ENCODE measurements around the gene FBRSL1.

The FBRSL1 gene

DNA sequence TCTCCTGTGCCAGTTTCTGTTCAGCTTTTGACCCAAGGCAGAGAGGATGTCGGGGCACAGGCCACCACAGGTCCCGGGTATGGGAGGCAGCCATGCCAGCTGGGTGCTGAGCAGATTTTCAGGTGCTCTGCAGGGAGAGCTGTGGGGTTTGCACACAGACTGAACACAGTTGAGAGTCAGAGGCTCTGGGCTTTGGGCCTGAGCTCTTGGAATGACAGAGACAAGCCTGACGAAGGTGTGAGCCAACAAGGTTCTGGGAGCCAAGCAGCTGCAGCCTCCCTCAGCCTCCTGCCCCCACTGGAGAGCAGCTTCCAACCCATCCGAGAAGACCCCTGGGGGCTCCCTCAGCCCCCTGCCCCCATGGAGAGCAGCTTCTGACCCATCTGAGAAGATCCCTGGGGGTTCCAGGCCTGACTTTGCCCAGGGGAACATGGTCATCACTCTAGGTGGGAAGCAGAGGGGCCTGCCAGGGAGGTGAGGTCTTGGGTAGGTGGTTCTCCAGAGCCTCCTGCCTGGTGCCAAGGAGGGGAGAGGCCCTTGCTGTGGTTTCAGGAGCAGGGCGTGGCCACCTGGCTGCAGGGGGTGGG lies 13.8 kb downstream of the FBRSL1 start:
- no peak for DNase-seq
- in situ Hi-C loops (cut with HindIII; ENCODE audit: low pct_ligation_motif_present, low pct_unique_long_range_greater_than_20kb, low sequenced_read_pairs): no loop called here

- DNase-seq: no peak
- in situ Hi-C loops (cut with HindIII; ENCODE audit: low pct_ligation_motif_present, low pct_unique_long_range_greater_than_20kb, low sequenced_read_pairs): no loop called here
Measured at GRCh38 chr12:132505105-132505851, 15.3 kb downstream of the FBRSL1 start.

DNA sequence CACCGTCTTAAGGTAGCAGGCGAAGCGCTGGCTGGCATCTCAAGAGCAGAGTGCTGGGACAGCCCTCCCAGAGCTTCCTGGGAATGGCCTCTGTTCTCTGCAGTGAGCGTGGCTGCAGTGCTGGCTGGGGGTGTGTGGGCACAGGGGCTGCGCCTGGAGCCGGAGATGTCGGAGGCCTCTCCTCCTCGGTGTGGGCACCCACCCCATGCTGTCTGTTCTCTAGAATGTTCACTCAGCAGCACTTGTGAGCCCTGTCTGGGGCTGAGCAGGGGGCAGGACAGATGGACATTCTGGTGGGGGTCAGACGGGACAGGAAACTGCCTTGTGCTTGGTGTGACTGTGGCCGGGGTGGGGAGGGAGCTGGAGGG lies 15.9 kb downstream of the FBRSL1 start:
- no peak for DNase-seq
- in situ Hi-C loops (cut with HindIII; ENCODE audit: low pct_ligation_motif_present, low pct_unique_long_range_greater_than_20kb, low sequenced_read_pairs): no loop called here

DNA sequence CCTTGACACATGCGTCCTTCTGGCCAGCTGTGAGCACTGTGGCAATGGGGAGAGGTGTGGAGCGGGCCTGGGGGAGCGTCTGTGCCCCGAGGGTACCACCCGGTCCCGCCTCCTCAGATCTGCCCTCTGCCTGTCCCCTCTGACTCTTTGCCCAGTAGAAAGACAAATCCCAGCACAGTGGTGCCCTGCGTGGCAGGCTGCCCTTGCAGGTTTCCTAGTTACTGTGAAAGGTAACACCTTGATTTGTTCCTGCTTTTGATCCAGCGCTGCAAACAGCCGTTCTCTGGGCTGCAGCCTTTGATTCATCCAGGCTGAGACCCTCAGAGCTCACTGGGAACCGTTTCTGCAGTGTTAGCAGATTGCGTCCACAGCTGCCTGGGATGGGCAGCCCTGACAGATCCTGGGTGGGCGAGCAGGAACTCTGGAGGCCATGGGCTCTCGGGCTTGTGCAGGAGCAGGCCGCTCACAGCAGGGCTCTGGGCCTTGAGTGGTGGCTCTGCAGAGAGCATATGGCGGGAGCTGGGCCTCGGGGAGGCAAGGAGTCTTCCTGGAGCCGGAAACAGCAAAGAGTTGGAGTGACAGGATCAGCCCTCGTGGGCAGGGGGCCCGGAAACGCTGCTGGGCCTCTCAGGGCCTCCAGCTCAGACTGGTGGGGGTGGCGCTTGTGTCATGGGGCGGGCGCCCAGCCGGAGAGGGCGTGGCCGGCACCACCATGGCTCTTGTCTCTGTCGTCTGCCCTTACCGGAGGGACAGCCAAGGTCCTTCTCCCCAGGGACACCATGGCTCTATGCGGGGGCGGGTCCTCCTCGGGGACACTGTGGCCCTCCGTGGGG lies 16.6 kb downstream of the FBRSL1 start:
- in situ Hi-C loops (cut with HindIII; ENCODE audit: low pct_ligation_motif_present, low pct_unique_long_range_greater_than_20kb, low sequenced_read_pairs): no loop called here
- DNase-seq: no peak

GRCh38 chr12:132507161-132507538 lies 17.2 kb downstream of the FBRSL1 start:
- in situ Hi-C loops (cut with HindIII; ENCODE audit: low pct_ligation_motif_present, low pct_unique_long_range_greater_than_20kb, low sequenced_read_pairs): no loop called here
- no peak for DNase-seq

DNA sequence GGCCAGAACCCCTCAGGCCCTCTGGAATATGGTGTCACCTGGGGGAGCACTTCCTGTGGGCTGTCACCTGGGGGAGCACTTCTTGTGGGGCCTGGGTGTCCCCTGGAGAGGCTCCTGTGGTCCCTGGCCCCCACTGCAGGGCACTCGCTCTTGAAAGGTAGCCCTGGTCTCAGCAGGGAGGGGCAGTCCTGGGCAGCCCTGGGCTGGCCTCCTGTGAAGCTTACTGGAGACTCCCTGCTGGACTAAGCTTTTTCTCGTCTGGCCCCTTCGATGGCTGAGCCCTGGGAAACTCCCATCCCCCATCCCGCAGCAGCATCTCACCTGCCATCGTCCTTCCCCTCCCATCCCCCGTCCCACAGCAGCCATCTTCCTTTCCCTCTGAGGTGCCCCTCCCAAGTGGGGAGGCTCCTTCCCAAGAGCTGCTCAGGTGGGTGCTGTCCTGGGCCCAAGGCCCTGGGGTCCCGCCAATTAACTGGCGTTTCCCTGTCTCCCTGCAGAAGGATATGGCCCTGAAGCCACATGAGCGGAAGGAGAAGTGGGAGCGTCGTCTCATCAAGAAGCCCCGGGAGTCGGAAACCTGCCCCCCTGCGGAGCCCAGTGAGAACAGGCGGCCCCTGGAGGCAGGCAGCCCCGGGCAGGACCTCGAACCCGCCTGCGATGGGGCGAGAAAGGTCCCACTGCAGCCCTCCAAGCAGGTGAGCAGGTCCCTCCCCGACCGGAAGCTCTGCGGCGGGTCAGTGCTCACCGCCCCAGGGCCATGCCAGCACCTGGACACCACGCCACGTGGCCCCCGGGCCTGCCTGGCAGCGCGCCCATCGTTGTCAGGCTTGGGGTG lies 17.9 kb downstream of the FBRSL1 start:
- in situ Hi-C loops (cut with HindIII; ENCODE audit: low pct_ligation_motif_present, low pct_unique_long_range_greater_than_20kb, low sequenced_read_pairs): no loop called here
- no peak for DNase-seq

DNA sequence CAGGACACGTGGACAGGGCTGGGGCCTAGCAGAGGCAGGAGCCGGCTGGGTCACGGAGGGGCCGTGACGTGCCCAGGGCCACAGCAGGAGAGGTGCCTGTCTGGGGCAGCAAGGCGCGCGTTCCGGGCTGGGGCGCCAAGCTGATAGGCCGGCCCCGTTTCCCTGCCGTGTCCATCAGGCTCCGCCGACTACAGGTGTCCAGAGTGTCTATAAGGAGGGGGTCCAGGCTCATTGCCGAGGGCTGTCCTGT lies 18.5 kb downstream of the FBRSL1 start:
- no peak for DNase-seq
- in situ Hi-C loops (cut with HindIII; ENCODE audit: low pct_ligation_motif_present, low pct_unique_long_range_greater_than_20kb, low sequenced_read_pairs): no loop called here

DNA sequence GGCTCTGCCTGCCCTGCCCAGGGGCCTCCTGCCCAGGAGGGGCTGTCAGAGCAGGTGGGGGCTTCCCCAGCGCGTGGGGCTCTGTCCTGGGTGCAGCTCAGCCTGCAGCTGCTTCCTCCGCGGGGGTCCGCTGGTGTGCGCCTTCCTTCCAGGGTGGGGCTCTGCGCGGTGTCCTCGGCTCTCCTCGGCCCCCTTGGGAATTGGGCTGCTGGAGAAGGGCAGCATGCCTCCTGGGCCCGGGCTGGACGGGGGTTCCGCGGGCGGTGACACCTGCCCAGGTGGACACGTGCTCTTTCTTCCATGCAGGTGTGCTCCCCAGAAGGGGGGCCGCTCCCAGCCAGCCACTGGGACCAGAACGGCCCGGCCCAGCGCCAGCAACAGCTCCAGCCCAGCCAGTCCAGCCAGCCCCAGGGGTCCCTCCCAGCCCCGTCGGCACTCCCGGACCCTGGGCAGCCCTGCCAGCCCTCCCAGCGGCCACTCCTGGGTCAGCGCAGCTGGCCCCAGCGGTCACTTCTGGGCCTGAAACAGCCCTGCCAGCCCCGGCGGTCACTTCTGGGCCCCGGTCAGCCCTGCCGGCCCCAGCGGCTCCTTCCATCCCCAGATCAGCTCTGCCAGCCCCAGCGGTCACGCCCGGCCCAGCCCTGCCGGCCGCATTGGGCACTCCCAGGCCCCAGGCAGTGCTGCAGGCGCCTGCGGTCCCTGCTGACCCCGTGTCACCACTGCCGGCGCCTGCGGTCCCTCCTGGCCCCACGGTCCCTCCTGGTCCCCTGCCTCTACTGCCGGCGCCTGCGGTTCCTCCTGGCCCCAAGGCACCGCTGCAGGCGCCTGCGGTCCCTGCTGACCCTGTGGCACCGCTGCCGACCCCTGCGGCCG lies 19.1 kb downstream of the FBRSL1 start:
- in situ Hi-C loops (cut with HindIII; ENCODE audit: low pct_ligation_motif_present, low pct_unique_long_range_greater_than_20kb, low sequenced_read_pairs): no loop called here
- DNase-seq: no peak

DNA sequence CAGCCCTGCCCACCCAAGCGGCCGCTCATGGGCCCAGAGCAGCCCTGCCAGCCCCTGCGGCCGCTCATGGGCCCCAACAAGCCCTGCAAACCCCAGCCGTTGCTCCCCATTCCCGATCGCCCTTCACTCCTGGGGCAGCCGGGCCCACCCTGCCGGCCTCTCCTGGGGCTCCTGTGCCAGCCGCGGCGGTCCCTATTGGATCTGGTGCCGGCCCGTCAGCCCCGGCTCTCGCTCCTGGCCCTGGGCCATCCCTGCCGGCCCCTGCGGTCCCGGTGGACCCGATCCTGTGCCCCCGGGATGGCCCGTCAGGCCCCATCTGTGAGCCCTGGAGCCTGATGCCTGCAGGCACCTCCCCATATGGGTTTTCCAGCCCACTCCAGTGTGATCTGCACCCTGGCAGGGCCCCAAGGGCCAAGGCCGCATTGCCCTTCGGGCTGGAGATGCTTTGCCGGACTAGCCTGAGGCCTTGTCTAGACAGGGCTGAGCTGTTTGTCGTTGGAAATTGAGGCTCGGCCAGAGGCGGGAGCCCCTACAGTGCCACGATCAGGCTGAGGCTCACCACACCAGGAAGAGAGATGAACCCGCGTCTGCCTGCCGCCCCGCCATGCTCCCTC lies 20.3 kb downstream of the FBRSL1 start:
- in situ Hi-C loops (cut with HindIII; ENCODE audit: low pct_ligation_motif_present, low pct_unique_long_range_greater_than_20kb, low sequenced_read_pairs): no loop called here
- no peak for DNase-seq

DNA sequence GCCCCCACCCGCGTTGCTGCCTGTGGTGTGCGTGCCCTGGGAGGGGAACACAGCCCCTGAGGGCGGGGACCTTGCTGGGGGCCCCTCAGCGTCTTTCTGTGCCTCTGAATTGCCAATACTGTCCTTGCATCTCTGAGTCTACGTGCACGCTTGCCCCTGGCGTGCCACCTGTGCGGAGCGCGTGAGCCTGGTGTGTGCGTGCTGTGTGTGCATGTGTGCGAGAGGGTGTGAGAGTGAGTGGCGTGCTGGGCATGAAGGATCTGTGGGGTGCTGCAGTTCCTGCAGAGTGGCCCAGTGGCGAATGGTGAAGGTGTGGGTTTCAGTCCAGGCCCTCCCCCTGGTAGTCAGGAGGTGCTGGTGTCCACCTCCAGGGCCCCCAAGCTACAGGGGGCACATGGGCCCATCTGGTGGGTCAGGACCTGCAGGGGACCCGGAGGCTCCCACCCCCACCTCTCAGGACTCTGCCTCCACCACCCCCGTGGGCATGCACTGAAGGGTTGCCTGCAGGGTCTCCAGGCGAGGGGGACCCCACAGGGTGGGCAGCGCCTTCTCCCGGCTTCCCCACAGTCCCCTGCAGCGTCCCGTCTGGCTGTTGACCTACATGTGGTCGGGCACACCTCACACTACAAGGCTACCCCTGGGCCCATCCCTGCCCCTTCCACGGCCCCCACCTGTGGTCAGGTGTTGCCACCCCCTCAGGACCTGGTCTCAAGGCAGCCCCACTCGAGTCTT lies 21.0 kb downstream of the FBRSL1 start:
- DNase-seq: no peak
- in situ Hi-C loops (cut with HindIII; ENCODE audit: low pct_ligation_motif_present, low pct_unique_long_range_greater_than_20kb, low sequenced_read_pairs): no loop called here

GRCh38 chr12:132511516-132512196 lies 21.7 kb downstream of the FBRSL1 start:
- DNase-seq: no peak
- in situ Hi-C loops (cut with HindIII; ENCODE audit: low pct_ligation_motif_present, low pct_unique_long_range_greater_than_20kb, low sequenced_read_pairs): no loop called here

DNA sequence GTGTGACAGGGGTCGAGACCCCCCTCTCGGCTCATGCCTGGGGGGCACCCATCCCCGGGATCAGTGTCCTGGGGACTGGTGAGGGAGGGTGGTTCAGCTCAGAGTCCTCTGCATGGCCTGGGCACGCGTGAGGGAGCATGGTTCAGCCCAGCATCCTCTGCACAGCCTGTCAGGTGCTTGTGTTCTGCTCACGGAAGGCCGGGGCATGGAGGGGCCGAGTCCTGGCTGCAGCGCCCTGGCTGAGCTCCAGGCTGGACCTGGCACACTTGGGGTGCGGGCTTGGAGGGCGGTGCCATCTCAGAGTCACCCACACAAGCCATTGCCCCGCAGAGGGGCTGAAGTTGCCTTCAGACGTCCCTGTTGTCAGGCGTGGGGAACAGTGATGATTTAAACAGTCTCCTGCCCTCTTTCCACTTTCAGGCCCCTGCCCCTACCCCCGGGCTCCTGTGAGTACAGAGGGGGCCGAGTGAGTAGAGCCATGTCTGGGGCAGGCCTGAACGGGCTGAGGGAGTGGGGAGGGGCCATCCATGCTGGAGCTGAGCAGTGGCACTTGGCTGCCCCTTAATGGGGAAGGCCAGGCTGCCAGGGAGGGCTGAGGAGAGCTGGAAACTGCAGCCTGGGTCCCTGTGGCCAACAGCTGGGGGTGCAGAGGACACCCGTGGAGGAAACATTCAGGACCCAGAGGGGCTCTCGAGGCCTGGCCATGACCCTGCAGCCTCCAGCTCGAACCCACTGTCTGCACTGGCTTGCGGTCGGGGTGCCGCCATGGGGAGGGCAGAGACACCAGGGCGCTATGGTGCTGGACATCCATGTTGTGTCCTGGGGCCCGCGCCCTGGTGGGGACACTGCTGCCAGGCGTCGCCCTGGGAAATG lies 22.5 kb downstream of the FBRSL1 start:
- in situ Hi-C loops (cut with HindIII; ENCODE audit: low pct_ligation_motif_present, low pct_unique_long_range_greater_than_20kb, low sequenced_read_pairs): no loop called here

DNA sequence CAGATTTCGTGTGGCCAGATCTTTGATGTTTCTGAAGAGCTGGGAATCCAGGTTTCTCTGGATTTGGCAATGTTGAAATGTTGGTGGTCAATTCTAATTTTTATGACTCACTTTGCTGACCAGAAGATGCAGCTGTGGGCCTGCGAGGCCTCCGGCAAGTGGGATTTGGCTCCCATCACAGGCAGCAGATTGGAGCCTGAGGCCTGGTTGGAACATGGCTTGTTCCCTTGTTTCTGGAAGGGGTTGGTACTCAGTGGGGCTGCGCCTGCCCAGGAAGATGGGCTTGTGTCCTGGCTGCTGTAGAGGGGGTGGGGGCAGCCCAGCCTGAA lies 23.1 kb downstream of the FBRSL1 start:
- in situ Hi-C loops (cut with HindIII; ENCODE audit: low pct_ligation_motif_present, low pct_unique_long_range_greater_than_20kb, low sequenced_read_pairs): no loop called here
- no peak for DNase-seq

More for the DNA sequence above, 22.5 kb downstream of the FBRSL1 start:
- no peak for DNase-seq

- DNase-seq: no peak
Measured at GRCh38 chr12:132513458-132514135, 23.6 kb downstream of the FBRSL1 start.

DNA sequence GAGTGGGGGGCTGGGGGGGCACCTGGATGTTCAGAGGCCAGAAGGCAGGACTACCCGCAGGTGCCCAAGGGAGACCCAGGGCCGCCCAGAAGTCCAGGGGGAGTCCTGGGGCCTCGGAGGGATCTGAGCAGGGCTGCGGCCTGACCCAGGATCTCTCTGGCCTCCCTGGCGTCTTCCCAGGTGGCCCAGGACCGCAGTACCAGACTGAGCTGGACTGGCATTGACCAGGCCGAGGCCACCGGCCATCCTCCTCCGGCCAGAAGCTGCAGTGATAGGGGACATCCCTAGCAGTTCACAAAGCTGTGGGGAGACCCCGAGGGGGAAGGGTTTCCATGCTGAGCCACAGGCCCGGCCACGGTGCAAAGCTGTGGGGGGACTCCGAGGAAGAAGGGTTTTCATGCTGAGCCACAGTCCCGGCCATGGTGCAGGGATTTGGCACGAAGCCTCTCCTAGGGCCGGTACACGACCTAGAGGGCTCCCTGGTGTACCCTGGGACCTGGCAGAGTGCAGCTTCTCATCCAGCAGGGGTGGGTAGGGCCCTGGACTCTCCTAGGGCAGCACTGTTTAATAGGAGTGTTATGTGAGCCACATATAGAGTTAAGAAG lies 24.4 kb downstream of the FBRSL1 start:
- in situ Hi-C loops (cut with HindIII; ENCODE audit: low pct_ligation_motif_present, low pct_unique_long_range_greater_than_20kb, low sequenced_read_pairs): no loop called here
- no peak for DNase-seq

More at GRCh38 chr12:132513458-132514135, 23.6 kb downstream of the FBRSL1 start:
- in situ Hi-C loops (cut with HindIII; ENCODE audit: low pct_ligation_motif_present, low pct_unique_long_range_greater_than_20kb, low sequenced_read_pairs): no loop called here

Measured in ACHN (cell line).